ENCODE results near the gene MAP3K8. TPM values are rescaled to one million over a fixed set of nuclear protein-coding genes. Genes with fewer than 3 reads are reported as not detected.

The MAP3K8 gene
- total RNA-seq, 1 donor = 14.5 TPM

- Histone ChIP-seq H3K4me1 (ENCODE audit: insufficient read depth, low read length) (peaks cover 19% of the 10 kb centered on the region), H3K4me3 (ENCODE audit: insufficient read depth, low read length) (no peak overlapping the region), H2AFZ (ENCODE audit: low read length) (no peak overlapping the region), H3K36me3 (ENCODE audit: insufficient read depth, low read length) (no peaks in the 10 kb centered on the region), H3K4me2 (ENCODE audit: insufficient read depth, low read length) (no peak overlapping the region), H3K27me3 (ENCODE audit: insufficient read depth, low read length) (no peaks in the 10 kb centered on the region), H3K79me2 (ENCODE audit: insufficient read depth, low read length) (no peaks in the 10 kb centered on the region), H3K9me3 (ENCODE audit: low read depth, low read length) (peaks cover 2% of the 10 kb centered on the region), H3K27ac (ENCODE audit: low read depth, low read length) (peak overlapping the region; percentile 27), H4K20me1 (ENCODE audit: insufficient read depth, low read length) (no peaks in the 10 kb centered on the region)
- peak; percentile 21 for TF ChIP-seq CTCF (IDR thresholded peaks at IDR 0.05; ENCODE audit: extremely low read depth, low read depth, low read length)
- DNase-seq (ENCODE audit: insufficient read length, low spot score, missing footprints) = peak; percentile 77
Measured at GRCh38 chr10:30493609-30494530, 59.9 kb downstream of the MAP3K8 start.

GRCh38 chr10:30494558-30494957 is 60.6 kb downstream of the MAP3K8 start:
- H2AFZ ChIP-seq (ENCODE audit: low read length) = no peak overlapping the region
- H3K27ac ChIP-seq (ENCODE audit: low read depth, low read length) = no peak overlapping the region
- no peak overlapping the region for H3K4me3 ChIP-seq (ENCODE audit: insufficient read depth, low read length)
- no peaks in the 10 kb centered on the region for H3K79me2 ChIP-seq (ENCODE audit: insufficient read depth, low read length)
- no peaks in the 10 kb centered on the region for H3K27me3 ChIP-seq (ENCODE audit: insufficient read depth, low read length)
- TF ChIP-seq CTCF (IDR thresholded peaks at IDR 0.05; ENCODE audit: extremely low read depth, low read depth, low read length) = no peak
- peaks cover 19% of the 10 kb centered on the region for H3K4me1 ChIP-seq (ENCODE audit: insufficient read depth, low read length)
- H4K20me1 ChIP-seq (ENCODE audit: insufficient read depth, low read length) = no peaks in the 10 kb centered on the region
- no peaks in the 10 kb centered on the region for H3K36me3 ChIP-seq (ENCODE audit: insufficient read depth, low read length)
- no peak for DNase-seq (ENCODE audit: insufficient read length, low spot score, missing footprints)
- H3K4me2 ChIP-seq (ENCODE audit: insufficient read depth, low read length) = no peak overlapping the region
- peaks cover 2% of the 10 kb centered on the region for H3K9me3 ChIP-seq (ENCODE audit: low read depth, low read length)

DNA sequence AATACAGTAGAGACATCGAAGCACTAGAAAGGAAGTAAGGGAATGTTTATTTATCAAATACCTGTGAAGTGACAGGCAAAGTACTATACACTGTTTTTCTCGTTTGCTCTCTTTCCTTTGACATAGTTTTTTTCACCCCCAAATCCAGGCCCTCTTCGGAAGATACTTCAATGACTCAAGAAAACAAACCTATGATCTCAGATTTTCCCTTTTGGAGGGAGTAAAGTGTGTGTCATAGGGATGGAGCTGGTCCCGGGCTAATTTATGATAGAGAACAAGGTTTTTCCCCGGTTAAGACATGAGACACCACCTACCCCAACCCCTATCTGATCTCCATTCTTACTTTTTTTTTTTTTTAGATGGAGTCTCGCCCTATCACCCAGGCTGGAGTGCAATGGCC is 61.7 kb downstream of the MAP3K8 start:
- Histone ChIP-seq H3K79me2 (ENCODE audit: insufficient read depth, low read length) (no peaks in the 10 kb centered on the region), H3K36me3 (ENCODE audit: insufficient read depth, low read length) (no peaks in the 10 kb centered on the region), H4K20me1 (ENCODE audit: insufficient read depth, low read length) (no peaks in the 10 kb centered on the region), H2AFZ (ENCODE audit: low read length) (no peak overlapping the region), H3K27ac (ENCODE audit: low read depth, low read length) (no peak overlapping the region), H3K4me2 (ENCODE audit: insufficient read depth, low read length) (no peak overlapping the region), H3K4me3 (ENCODE audit: insufficient read depth, low read length) (no peak overlapping the region), H3K27me3 (ENCODE audit: insufficient read depth, low read length) (no peaks in the 10 kb centered on the region), H3K9me3 (ENCODE audit: low read depth, low read length) (peaks cover 2% of the 10 kb centered on the region), H3K4me1 (ENCODE audit: insufficient read depth, low read length) (peaks cover 19% of the 10 kb centered on the region)
- DNase-seq (ENCODE audit: insufficient read length, low spot score, missing footprints) = no peak
- no peak for TF ChIP-seq CTCF (IDR thresholded peaks at IDR 0.05; ENCODE audit: extremely low read depth, low read depth, low read length)

DNA sequence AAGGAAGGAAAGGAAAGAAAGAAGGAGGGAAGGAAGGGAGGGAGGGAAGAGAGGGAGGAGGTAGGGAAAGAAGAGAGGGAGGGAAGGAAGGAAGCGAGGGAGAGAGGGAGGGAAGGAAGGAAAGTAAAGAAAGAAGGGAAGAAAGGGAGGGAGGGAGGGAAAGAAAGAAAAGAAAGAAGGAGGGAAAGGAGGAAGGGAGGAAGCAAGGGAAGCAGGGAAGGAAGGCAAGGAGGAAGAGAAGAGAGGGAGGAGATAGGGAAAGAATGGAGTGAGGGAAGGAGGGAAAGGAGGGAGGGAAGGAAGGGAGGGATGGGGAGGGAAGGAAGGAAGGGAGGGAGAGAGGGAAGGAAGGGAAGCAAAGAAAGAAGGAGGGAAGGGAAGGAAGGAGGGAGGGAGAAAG is 65.8 kb downstream of the MAP3K8 start:
- Histone ChIP-seq H3K27ac (ENCODE audit: low read depth, low read length) (no peak overlapping the region), H3K9me3 (ENCODE audit: low read depth, low read length) (no peaks in the 10 kb centered on the region), H3K4me1 (ENCODE audit: insufficient read depth, low read length) (peaks cover 7% of the 10 kb centered on the region), H4K20me1 (ENCODE audit: insufficient read depth, low read length) (no peaks in the 10 kb centered on the region), H3K4me3 (ENCODE audit: insufficient read depth, low read length) (no peak overlapping the region), H3K36me3 (ENCODE audit: insufficient read depth, low read length) (no peaks in the 10 kb centered on the region), H3K79me2 (ENCODE audit: insufficient read depth, low read length) (no peaks in the 10 kb centered on the region), H3K27me3 (ENCODE audit: insufficient read depth, low read length) (peaks cover 18% of the 10 kb centered on the region), H2AFZ (ENCODE audit: low read length) (no peak overlapping the region), H3K4me2 (ENCODE audit: insufficient read depth, low read length) (no peak overlapping the region)
- no peak for DNase-seq (ENCODE audit: insufficient read length, low spot score, missing footprints)
- TF ChIP-seq CTCF (IDR thresholded peaks at IDR 0.05; ENCODE audit: extremely low read depth, low read depth, low read length) = no peak
